Measurements from ENCODE around the gene MGLL. TPM values are rescaled to one million over a fixed set of nuclear protein-coding genes. Genes with fewer than 3 reads are reported as not detected.

Gene MGLL
- total RNA-seq, 1 experiment from 2014 or later: 206 TPM

- DNase-seq (ENCODE audit: low read depth): no peak
Measured at GRCh38 chr3:127758013-127758412, 64.3 kb downstream of the MGLL start.

- DNase-seq (ENCODE audit: low read depth): no peak
Measured at GRCh38 chr3:127755305-127755681, 67.0 kb downstream of the MGLL start.

GRCh38 chr3:127754411-127755304, 67.7 kb downstream of the MGLL start:
- no peak for DNase-seq (ENCODE audit: low read depth)

- no peak for DNase-seq (ENCODE audit: low read depth)
Measured at GRCh38 chr3:127753898-127754410, 68.4 kb downstream of the MGLL start.

GRCh38 chr3:127753338-127753737, 69.0 kb downstream of the MGLL start:
- DNase-seq (ENCODE audit: low read depth): no peak

GRCh38 chr3:127751782-127752181, 70.5 kb downstream of the MGLL start:
- no peak for DNase-seq (ENCODE audit: low read depth)

GRCh38 chr3:127751163-127751621, 71.1 kb downstream of the MGLL start:
- peak; percentile 83 for DNase-seq (ENCODE audit: low read depth)

DNA sequence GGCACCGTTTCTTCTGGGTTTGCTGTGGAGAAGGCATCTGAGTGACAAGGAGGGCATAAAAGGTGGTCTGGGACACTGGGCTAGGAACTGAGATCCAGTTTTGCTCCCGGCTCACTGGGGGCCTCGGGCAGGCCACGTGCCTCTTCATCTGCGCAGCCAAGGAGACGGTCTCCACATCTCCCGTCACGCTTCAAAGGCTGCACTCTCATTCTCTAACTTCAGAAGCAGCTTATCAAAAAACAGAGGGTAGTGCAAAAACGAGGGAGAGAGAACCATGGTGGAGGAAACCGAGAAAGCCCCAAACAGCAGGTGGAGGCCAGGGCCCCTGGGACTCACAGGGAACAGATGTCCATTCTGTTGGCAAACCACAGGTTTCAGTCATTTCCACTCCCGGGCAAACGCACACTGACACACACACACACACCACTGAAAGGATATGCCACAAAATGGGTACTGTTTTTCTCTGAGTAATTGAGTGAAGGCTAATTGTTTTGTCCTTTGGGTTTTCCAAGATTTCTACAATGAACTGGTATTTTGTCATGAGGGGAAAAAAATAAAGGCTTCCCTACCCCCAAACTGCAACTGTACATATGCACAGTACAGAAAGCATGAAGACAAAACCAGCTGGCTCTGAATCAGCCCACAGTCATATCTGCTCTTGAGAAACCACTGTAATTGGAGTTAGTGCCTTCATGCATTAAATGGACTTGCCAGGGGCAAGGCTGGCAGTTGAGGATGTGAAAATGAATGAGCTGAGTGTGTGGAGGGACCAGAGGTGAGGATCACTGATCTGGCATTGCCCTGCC, 71.9 kb downstream of the MGLL start:
- peak; percentile 99 for DNase-seq (ENCODE audit: low read depth)

DNA sequence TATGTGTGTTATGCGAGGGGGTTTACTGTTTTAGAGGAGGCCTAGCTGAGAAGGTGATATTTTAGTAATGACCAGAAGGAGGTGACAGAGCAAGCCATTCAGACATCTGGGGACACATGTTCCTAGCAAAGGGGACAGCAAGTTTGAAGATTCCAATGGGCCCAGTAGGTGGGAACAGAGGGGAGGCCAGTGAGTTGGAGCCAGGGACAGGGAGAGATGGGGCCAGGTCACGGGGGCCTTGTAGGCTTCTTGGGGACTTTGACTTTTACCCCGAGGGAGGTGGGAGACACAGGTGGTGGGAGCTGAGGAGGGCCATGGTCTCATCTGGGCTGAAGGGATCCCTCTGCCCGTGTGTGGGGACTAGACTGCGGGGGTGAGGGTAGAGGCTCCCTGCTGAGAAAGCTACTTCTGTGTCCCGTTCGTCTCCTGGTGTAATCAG, 72.5 kb downstream of the MGLL start:
- no peak for DNase-seq (ENCODE audit: low read depth)

DNA sequence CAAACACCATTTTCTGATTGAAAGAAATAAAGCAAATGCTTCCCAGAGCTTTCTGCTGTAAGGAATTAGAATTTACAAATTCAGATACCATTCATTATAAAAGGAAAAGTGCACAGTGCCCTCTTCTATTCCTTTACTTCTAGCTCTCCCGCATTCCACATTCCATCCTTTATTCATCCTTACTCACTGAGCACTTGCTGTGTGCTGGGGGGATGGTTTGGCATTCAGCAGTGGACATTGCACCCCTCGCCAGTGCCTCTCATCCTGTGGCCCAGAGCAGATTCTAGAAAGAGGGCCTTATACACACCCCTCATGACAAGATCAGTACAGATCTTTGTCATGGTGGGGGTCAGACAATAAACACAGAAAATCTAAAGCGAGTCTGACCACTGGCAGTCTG, 73.0 kb downstream of the MGLL start:
- DNase-seq (ENCODE audit: low read depth): no peak

- no peak for DNase-seq (ENCODE audit: low read depth)
Measured at GRCh38 chr3:127748754-127749327, 73.5 kb downstream of the MGLL start.

GRCh38 chr3:127747751-127748521, 74.4 kb downstream of the MGLL start:
- peak; percentile 100 for DNase-seq (ENCODE audit: low read depth)

DNA sequence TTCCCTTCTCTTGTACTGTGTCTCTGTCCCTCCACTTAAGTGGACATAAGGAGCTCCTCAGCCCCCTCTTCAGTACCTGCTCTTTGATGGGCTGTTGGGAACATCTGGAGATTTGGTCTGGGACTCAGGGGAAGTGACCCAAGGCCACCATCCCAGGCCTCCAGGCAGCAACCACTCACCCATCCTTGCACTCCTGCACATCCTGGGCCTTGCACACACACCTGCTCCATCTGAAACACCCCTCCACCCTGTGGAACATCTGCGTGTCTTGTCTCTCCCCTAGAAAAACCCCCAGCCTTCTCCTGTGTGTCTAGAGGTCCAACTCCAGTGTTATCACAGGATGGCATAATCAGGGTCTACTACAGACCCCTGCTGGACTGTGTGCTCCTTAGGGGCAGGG, 75.2 kb downstream of the MGLL start:
- DNase-seq (ENCODE audit: low read depth): no peak

DNA sequence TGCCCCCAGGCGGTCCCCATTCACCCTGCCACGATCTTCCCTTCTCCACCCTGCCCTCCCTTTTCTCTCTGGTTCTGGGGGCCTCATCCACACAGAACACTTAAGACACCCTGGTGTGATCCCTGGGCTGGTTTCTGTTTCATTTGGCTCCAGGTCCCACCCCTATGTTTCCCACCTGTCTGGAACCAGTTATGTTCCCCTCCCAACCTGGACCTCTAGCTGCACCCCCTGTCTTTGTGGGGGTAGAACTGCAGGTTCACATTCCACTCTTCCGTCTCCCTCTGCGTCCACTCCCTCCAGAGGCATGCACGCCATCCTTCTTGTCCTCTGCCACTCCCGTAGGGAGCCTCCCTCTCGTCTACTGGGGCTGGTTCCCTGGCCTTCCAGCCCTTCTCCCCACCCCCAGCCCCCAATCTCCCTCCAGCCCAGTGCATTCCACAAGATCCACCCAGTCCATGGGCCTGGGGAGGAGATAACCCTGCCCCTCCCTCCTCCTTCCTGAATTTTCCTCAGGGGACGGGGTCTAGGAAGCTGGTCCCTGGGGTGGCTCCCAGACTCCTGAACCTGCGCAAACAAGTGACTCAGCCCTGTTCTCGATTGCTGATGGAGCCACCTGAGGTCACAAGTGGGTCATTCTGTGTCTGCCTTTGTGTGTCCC, 75.8 kb downstream of the MGLL start:
- no peak for DNase-seq (ENCODE audit: low read depth)

- DNase-seq (ENCODE audit: low read depth): no peak
Measured at GRCh38 chr3:127745656-127746399, 76.5 kb downstream of the MGLL start.

GRCh38 chr3:127744875-127745274, 77.4 kb downstream of the MGLL start:
- DNase-seq (ENCODE audit: low read depth): no peak

- peak; percentile 72 for DNase-seq (ENCODE audit: low read depth)
Measured at GRCh38 chr3:127744253-127744815, 78.0 kb downstream of the MGLL start.

GRCh38 chr3:127743351-127744252, 78.7 kb downstream of the MGLL start:
- no peak for DNase-seq (ENCODE audit: low read depth)

Data from LHCN-M2 (cell line).